NB4 (cell line): ENCODE measurements around the gene TTC4.

Experiments used
- DNase-seq: peaks from one replicate; pipeline ENCODE4 v3.0.0; 2010; ENCODE audit warnings: low read depth
- H3K4me3 ChIP-seq: one replicate; pipeline ENCODE4 v1.5.1; 2011; ENCODE audit warnings: mild to moderate bottlenecking, low read depth, low read length, moderate library complexity
- CTCF ChIP-seq: IDR thresholded peaks from one replicate; pipeline ENCODE4 v1.5.1; 2012; ENCODE audit warnings: low read depth, low read length
- MAX ChIP-seq: IDR thresholded peaks from 2 replicates; pipeline ENCODE4 v1.6.1; 2011; ENCODE audit warnings: low read depth, low read length
- MYC ChIP-seq: IDR thresholded peaks from 2 replicates; pipeline ENCODE4 v1.6.1; 2011; ENCODE audit warnings: low read depth, low read length
- POLR2A ChIP-seq: IDR thresholded peaks from 2 replicates; pipeline ENCODE4 v1.6.1; 2011; ENCODE audit warnings: mild to moderate bottlenecking; ENCODE audit not compliant: insufficient read length; ENCODE audit errors: extremely low read depth

TTC4 gene

DNA sequence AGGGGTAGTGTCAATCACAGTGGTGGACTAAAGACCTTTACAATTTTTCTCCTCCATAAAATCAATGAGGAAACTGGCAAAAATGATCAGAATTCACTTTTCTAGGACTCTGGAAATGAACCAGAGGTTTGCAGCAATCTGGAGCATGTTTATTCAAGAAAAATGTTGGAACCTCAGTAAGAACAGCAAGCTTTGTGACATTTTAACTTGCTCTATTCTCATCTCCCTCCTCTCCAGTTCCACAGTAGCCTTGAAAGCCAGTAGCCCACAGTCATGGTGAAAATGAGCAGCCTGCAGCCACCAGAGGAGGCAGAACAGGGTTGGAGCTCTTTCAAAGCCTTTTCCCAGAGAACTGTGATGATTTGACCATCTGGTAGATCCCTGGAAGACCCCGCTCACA is 9.1 kb downstream of the TTC4 start:
- TF ChIP-seq MAX (no peak), MYC (no peak), POLR2A (no peak), CTCF (no peak)
- DNase-seq, result no peak

DNA sequence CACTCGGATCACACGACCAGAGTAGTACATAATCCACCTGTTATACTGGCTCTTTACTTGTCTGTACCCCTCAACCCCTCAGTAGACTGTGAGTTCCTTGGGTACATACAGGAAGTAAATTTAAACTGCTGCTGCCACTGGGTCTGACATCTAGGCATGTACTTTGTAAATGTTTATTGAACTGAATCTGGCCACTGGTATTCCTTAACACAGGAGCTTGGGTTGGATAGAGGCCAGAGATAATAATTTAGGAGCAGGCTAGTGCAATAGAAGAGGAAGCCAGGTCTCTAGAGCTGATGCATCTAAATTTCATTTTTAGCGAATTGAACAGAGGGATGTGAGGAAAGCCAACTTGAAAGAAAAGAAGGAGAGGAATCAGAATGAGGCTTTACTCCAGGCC is 12.4 kb downstream of the TTC4 start:
- TF ChIP-seq MYC (no peak), POLR2A (no peak), CTCF (no peak), MAX (no peak)
- no peak overlapping the region for H3K4me3 ChIP-seq
- no peak for DNase-seq

More for the DNA sequence above, 9.1 kb downstream of the TTC4 start:
- no peak overlapping the region for H3K4me3 ChIP-seq

DNA sequence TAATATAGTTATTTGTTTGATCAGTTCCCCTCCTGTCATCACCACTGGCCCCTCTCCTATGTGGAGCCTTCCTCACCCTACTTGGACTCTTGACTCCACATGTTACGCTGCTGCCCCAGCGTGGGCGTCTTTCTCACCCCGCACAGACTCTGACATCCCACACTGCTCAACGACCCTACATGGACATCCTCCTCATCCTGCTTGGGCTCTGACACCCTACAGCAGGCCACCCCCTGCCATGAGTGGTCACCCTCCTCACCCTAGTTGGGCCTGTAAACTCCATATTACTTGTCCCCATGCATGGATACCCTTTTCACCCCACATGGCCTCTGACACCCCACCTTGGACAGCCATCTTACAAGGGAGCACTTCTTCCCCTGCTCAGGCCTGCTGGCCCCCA is 21.0 kb downstream of the TTC4 start:
- TF ChIP-seq MYC (no peak), CTCF (no peak)
- no peak for DNase-seq
- no peak overlapping the region for H3K4me3 ChIP-seq

GRCh38 chr1:54738244-54738643 is 22.6 kb downstream of the TTC4 start:
- no peak for DNase-seq
- no peak overlapping the region for H3K4me3 ChIP-seq
- TF ChIP-seq CTCF (no peak), POLR2A (no peak)

GRCh38 chr1:54741531-54741930 is 25.9 kb downstream of the TTC4 start:
- TF ChIP-seq CTCF (no peak), POLR2A (no peak), MYC (no peak), MAX (no peak)
- no peak overlapping the region for H3K4me3 ChIP-seq
- DNase-seq, result no peak

GRCh38 chr1:54742282-54742681 is 26.6 kb downstream of the TTC4 start:
- TF ChIP-seq MAX (no peak), POLR2A (no peak), MYC (no peak), CTCF (no peak)
- H3K4me3 ChIP-seq, result no peak overlapping the region
- no peak for DNase-seq
